ENCODE data around the gene MTHFD1L.

GRCh38 chr6:151044465-151045441 lies 179.3 kb downstream of the MTHFD1L start:
- TF ChIP-seq POLR2A (IDR thresholded peaks at IDR 0.05; ENCODE audit: low read depth) (no peak), CTCF (IDR thresholded peaks at IDR 0.05) (no peak), EP300 (IDR thresholded peaks at IDR 0.05) (no peak)
